Tibial nerve (tissue), 4 donors: Measurements from ENCODE around the gene OR2A1.
"Not testable (repeated sequence)": the region's sequence is repeated elsewhere in the genome, so short reads cannot be mapped to it uniquely, and the experiment has no call there.

Source experiments
- CTCF ChIP-seq, 5 experiments: fragments of 200-600 bp in 3 of 5; fragments of 450-650 bp in 2 of 5; sonication (generic) in 3 of 5; IDR thresholded peaks; one replicate each; pipeline ENCODE4 v1.5.1; 2016 to 2019; ENCODE audit warnings: antibody characterized with exemption in 5 of 5, mild to moderate bottlenecking in 3 of 5, moderate library complexity in 2 of 5
- EP300 ChIP-seq, 2 donors: sonication (generic); formaldehyde crosslinking; IDR thresholded peaks; one replicate each; pipeline ENCODE4 v1.6.1; 2017; ENCODE audit warnings: antibody characterized with exemption in 2 of 2, mild to moderate bottlenecking in 1 of 2
- POLR2A ChIP-seq, 2 donors: fragments of 450-650 bp; IDR thresholded peaks; one replicate each; pipeline ENCODE4 v1.6.1; 2017; ENCODE audit warnings: antibody characterized with exemption in 2 of 2, mild to moderate bottlenecking in 2 of 2, moderate library complexity in 2 of 2

- TF ChIP-seq CTCF, EP300, POLR2A (IDR thresholded peaks at IDR 0.05): not testable (repeated sequence)
Observed at GRCh38 chr7:144275281-144275680, 36.9 kb upstream of the OR2A1 start.
